CD4-positive, alpha-beta T cell treated with Interleukin-15 for 4 hours (primary cell): ENCODE results near the gene GPLD1.

ENCODE experiments used
- DNase-seq: peaks from one replicate; pipeline ENCODE4 v3.0.0-alpha.2; 2020; ENCODE audit warnings: low spot score

Gene GPLD1

GRCh38 chr6:24381476-24382219, 107.7 kb downstream of the GPLD1 start:
- no peak for DNase-seq

DNA sequence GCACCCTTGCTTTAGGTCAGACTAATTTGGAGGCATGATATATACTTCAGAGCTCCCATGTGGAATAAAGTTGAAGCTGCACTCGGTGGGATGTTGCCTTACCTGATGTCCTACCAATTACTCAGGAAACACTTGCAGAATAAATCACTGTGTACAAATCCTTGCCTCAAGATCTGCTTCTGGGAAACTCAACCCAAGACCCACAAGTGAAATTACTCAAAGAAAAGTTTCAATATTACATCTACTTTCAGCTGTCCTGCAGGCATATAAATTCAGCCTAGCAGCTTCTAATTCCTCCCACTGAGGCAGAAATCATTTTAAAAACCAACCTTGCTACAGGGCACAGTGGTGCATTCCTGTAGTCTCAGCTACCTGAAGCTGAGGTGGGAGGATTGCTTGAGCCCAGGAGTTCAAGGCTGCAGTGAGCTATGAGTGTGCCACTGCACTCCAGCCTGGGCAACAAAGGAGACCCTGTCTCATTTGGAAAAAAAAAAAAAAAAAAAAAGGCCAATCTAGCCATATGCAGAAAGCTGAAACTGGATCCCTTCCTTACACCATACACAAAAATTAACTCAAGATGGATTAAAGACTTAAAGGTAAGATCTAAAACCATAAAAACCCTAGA, 110.8 kb downstream of the GPLD1 start:
- DNase-seq = no peak
